GF-D8 (cell line): ENCODE measurements around the gene M1AP.

Experiments used
- DNase-seq: peaks from one replicate; lab custom pipeline; 2025; lab: John Stamatoyannopoulos, UW

The M1AP gene

GRCh38 chr2:74593826-74594772 lies 54.0 kb downstream of the M1AP start:
- DNase-seq, result no peak

- DNase-seq, result no peak
These were observed 59.5 kb downstream of the M1AP start for GRCh38 chr2:74588664-74589063.

- peak; percentile 67 for DNase-seq
These were observed 60.4 kb downstream of the M1AP start for GRCh38 chr2:74587664-74588277.

GRCh38 chr2:74585406-74586185 lies 62.5 kb downstream of the M1AP start:
- peak; percentile 63 for DNase-seq

- DNase-seq, result peak; percentile 24
These were observed 64.0 kb downstream of the M1AP start for GRCh38 chr2:74584088-74584645.

GRCh38 chr2:74583504-74583903 lies 64.6 kb downstream of the M1AP start:
- DNase-seq, result no peak

GRCh38 chr2:74582184-74582583 lies 65.9 kb downstream of the M1AP start:
- DNase-seq, result no peak

- no peak for DNase-seq
These were observed 66.7 kb downstream of the M1AP start for GRCh38 chr2:74581463-74581862.

- DNase-seq, result no peak
These were observed 69.7 kb downstream of the M1AP start for GRCh38 chr2:74578408-74578807.

- peak; percentile 85 for DNase-seq
These were observed 70.7 kb downstream of the M1AP start for GRCh38 chr2:74577448-74577847.

- DNase-seq, result peak; percentile 97
These were observed 71.3 kb downstream of the M1AP start for GRCh38 chr2:74576863-74577229.

GRCh38 chr2:74576211-74576862 lies 71.8 kb downstream of the M1AP start:
- peak; percentile 73 for DNase-seq

GRCh38 chr2:74575320-74575719 lies 72.8 kb downstream of the M1AP start:
- no peak for DNase-seq

GRCh38 chr2:74573747-74574562 lies 74.2 kb downstream of the M1AP start:
- DNase-seq, result peak; percentile 91

- no peak for DNase-seq
These were observed 75.8 kb downstream of the M1AP start for GRCh38 chr2:74572178-74572925.

GRCh38 chr2:74571058-74571457 lies 77.1 kb downstream of the M1AP start:
- peak; percentile 18 for DNase-seq

GRCh38 chr2:74569686-74570085 lies 78.4 kb downstream of the M1AP start:
- no peak for DNase-seq

GRCh38 chr2:74567881-74568280 lies 80.2 kb downstream of the M1AP start:
- DNase-seq, result no peak

- no peak for DNase-seq
These were observed 81.4 kb downstream of the M1AP start for GRCh38 chr2:74566754-74567085.

GRCh38 chr2:74566076-74566753 lies 81.9 kb downstream of the M1AP start:
- DNase-seq, result no peak
